Endometrium (tissue), 2 donors: ENCODE data around the gene CAMSAP2.

Experiments used
- FAIRE-seq: peaks from 2 replicates; lab custom pipeline; 2012; peaks lifted over from hg19 to GRCh38; lab: Jason Lieb, UNC
- donor health status: control.
- donor health status: control.

Gene CAMSAP2

GRCh38 chr1:200738327-200738948 is at the start of gene CAMSAP2:
CAMSAP2 (plus strand) TSS chr1:200738893; CDS start chr1:200739828, 935 bp downstream.
- FAIRE-seq, result no peak

- FAIRE-seq, result no peak
Observed at GRCh38 chr1:200692316-200692715, 46.4 kb upstream of the CAMSAP2 start.

- no peak for FAIRE-seq
Observed at GRCh38 chr1:200693327-200693726, 45.4 kb upstream of the CAMSAP2 start.

- FAIRE-seq, result no peak
Observed at GRCh38 chr1:200694738-200695137, 44.0 kb upstream of the CAMSAP2 start.

GRCh38 chr1:200699871-200700270 is 38.8 kb upstream of the CAMSAP2 start:
- FAIRE-seq, result no peak

- no peak for FAIRE-seq
Observed at GRCh38 chr1:200704986-200705500, 33.6 kb upstream of the CAMSAP2 start.

GRCh38 chr1:200706111-200706814 is 32.4 kb upstream of the CAMSAP2 start:
- FAIRE-seq, result no peak

GRCh38 chr1:200707116-200707515 is 31.6 kb upstream of the CAMSAP2 start:
- no peak for FAIRE-seq

- no peak for FAIRE-seq
Observed at GRCh38 chr1:200708161-200708560, 30.5 kb upstream of the CAMSAP2 start.

- FAIRE-seq, result no peak
Observed at GRCh38 chr1:200708769-200709168, 29.9 kb upstream of the CAMSAP2 start.

- FAIRE-seq, result no peak
Observed at GRCh38 chr1:200710166-200710565, 28.5 kb upstream of the CAMSAP2 start.

GRCh38 chr1:200714504-200715187 is 24.0 kb upstream of the CAMSAP2 start:
- no peak for FAIRE-seq

- FAIRE-seq, result no peak
Observed at GRCh38 chr1:200720199-200720598, 18.5 kb upstream of the CAMSAP2 start.

GRCh38 chr1:200724064-200724463 is 14.6 kb upstream of the CAMSAP2 start:
- FAIRE-seq, result no peak

- FAIRE-seq, result no peak
Observed at GRCh38 chr1:200727257-200727656, 11.4 kb upstream of the CAMSAP2 start.

GRCh38 chr1:200729863-200730262 is 8.8 kb upstream of the CAMSAP2 start:
- FAIRE-seq, result peak; percentile 68

- FAIRE-seq, result no peak
Observed at GRCh38 chr1:200731654-200732332, 6.9 kb upstream of the CAMSAP2 start.

- no peak for FAIRE-seq
Observed at GRCh38 chr1:200732438-200732837, 6.3 kb upstream of the CAMSAP2 start.

- FAIRE-seq, result no peak
Observed at GRCh38 chr1:200733907-200734306, 4.8 kb upstream of the CAMSAP2 start.

- no peak for FAIRE-seq
Observed at GRCh38 chr1:200737647-200738291, 924 bp upstream of the CAMSAP2 start.

GRCh38 chr1:200738949-200739651 is 407 bp downstream of the CAMSAP2 start:
- no peak for FAIRE-seq
